PC-3 (cell line): Measurements from ENCODE around the gene ZNF335. TPM values are rescaled to one million over a fixed set of nuclear protein-coding genes. Genes with fewer than 3 reads are reported as not detected.

ENCODE experiments used
- ATAC-seq: fragments of 200-7000 bp; cut with Tn5 transposase; 2 replicates; pipeline ENCODE4 v1.9.1; 2020; ENCODE audit warnings: mild to moderate bottlenecking, moderate library complexity
- BruUV-seq: library from RNA; stranded (reverse); fragments of 400-500 nt; replicated peaks from 2 replicates; lab custom pipeline; 2021; lab: Mats Ljungman, UMichigan
- CTCF ChIA-PET: fragments of 300-600 bp; sonication (Branson Sonifier 250); formaldehyde crosslinking; loops from one replicate; lab custom pipeline; 2022; ENCODE audit warnings: antibody characterized with exemption; lab: Charles Lee
- POLR2A ChIA-PET: fragments of 300-600 bp; sonication (Branson Sonifier 250); formaldehyde crosslinking; loops from one replicate; lab custom pipeline; 2022; ENCODE audit warnings: antibody characterized with exemption; ENCODE audit not compliant: unreplicated experiment; lab: Charles Lee
- DNase-seq: peaks from one replicate; pipeline ENCODE4 v3.0.0-alpha.2; 2015
- H2AFZ ChIP-seq: fragments of 300-600 bp; sonication (generic); 2 replicates; pipeline ENCODE4 v1.6.0; 2016; ENCODE audit warnings: antibody characterized with exemption, low read length
- H3F3A ChIP-seq: fragments of 300-600 bp; sonication (generic); one replicate; pipeline ENCODE4 v1.6.0; 2017; ENCODE audit warnings: antibody characterized with exemption, low read length, control low read depth, mild to moderate bottlenecking; ENCODE audit not compliant: unreplicated experiment
- H3K27ac ChIP-seq: fragments of 300-600 bp; sonication (generic); 2 replicates; pipeline ENCODE4 v1.5.1; 2016; ENCODE audit warnings: mild to moderate bottlenecking, low read length
- H3K27me3 ChIP-seq: fragments of 300-600 bp; sonication (generic); 2 replicates; pipeline ENCODE4 v1.6.1; 2016; ENCODE audit warnings: low read length, mixed read lengths
- H3K36me3 ChIP-seq: fragments of 300-600 bp; sonication (generic); 2 replicates; pipeline ENCODE4 v1.6.1; 2016; ENCODE audit warnings: low read depth, mixed run types, low read length, mixed read lengths
- H3K4me1 ChIP-seq: fragments of 300-600 bp; sonication (generic); 2 replicates; pipeline ENCODE4 v1.5.1; 2016; ENCODE audit warnings: low read length; ENCODE audit not compliant: insufficient read depth
- H3K4me2 ChIP-seq: fragments of 300-600 bp; sonication (generic); 2 replicates; pipeline ENCODE4 v1.6.0; 2016; ENCODE audit warnings: low read length
- H3K4me3 ChIP-seq: fragments of 300-600 bp; sonication (generic); 2 replicates; pipeline ENCODE4 v1.5.1; 2016; ENCODE audit warnings: mild to moderate bottlenecking, low read length, mixed read lengths
- H3K79me2 ChIP-seq: fragments of 300-600 bp; sonication (generic); 2 replicates; pipeline ENCODE4 v1.6.1; 2017; ENCODE audit warnings: low read length, mixed read lengths
- H3K9ac ChIP-seq: fragments of 300-600 bp; sonication (generic); 2 replicates; pipeline ENCODE4 v1.6.0; 2016; ENCODE audit warnings: mild to moderate bottlenecking, low read length
- H3K9me2 ChIP-seq: fragments of 300-600 bp; sonication (generic); replicated peaks from 2 replicates; pipeline ENCODE4 v1.6.1; 2016; ENCODE audit warnings: mixed run types, low read length, mixed read lengths
- H3K9me3 ChIP-seq: fragments of 300-600 bp; sonication (generic); 2 replicates; pipeline ENCODE4 v1.6.1; 2016; ENCODE audit warnings: low read length, mixed read lengths
- H4K20me1 ChIP-seq: fragments of 300-600 bp; sonication (generic); 2 replicates; pipeline ENCODE4 v1.6.1; 2016; ENCODE audit warnings: low read length, mixed read lengths
- EZH2 ChIP-seq: fragments of 300-600 bp; sonication (generic); IDR thresholded peaks from one replicate; pipeline ENCODE4 v1.6.1; 2017; ENCODE audit warnings: antibody characterized with exemption, mild to moderate bottlenecking, low read length; ENCODE audit not compliant: unreplicated experiment
- EZH2phosphoT487 ChIP-seq: fragments of 300-600 bp; sonication (generic); IDR thresholded peaks from 2 replicates; pipeline ENCODE4 v1.6.1; 2018; ENCODE audit warnings: mild to moderate bottlenecking, antibody characterized with exemption, low read length, borderline replicate concordance
- intact Hi-C: fragments of 100-400 bp; cut with micrococcal nuclease; formaldehyde crosslinking; loops from 2 replicates; pipeline ENCODE4 v1.9.0; 2023
- total RNA-seq: library from RNA; depleted of rRNA; stranded (reverse); fragments of >200 nt; gene quantifications from 2 replicates; pipeline ENCODE4 v1.2.3, GENCODE V29; 2014
- TF ChIP-seq, protein P1 (sequence below): fragments of 300-600 bp; sonication (generic); conservative IDR thresholded peaks from 2 replicates; pipeline ENCODE4 v1.5.1; 2017; ENCODE audit warnings: antibody characterized with exemption, low read depth, mild to moderate bottlenecking, low read length

ZNF335 gene
- total RNA-seq, 1 experiment from 2014 or later = 36.9 TPM

DNA sequence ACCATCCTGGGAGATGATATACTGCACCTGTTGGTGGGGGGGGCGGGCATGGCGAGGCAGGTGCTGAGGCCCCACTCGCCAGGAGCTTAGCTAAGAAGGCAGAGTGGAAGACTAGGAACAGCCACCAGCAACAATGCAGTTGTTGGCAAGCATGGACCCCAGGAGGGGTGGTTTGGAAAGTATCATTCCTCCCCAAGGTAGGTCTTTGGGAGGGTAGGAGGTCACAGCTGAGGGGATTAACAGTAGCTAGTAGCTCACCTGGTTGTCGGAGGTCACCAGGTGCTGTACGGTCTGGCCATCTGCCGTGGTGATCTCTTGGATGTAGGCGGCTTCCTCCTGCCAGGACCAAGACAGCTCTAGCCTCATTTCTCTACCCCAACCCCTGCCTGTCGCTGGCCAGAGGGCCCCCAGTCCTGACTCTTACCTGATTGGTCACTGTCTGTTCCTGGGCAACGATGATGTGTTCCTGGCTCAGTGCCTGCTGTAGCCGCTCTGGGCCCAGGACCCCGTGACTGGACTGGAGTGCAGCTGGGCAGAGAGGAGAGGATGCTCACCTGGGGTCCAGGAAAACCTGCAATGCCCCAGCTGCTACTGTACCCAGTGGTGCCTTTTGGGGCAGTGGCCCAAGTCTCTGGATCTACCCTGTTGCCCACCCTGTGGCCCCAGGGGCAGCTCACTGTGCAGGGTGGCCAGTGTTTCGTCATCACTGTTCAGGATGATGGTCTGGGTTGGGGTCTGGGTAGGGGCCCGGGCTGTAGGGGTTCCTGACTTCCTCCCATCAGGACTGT lies 22.3 kb downstream of the ZNF335 start:
- no peaks in the 10 kb centered on the region for H3K79me2 ChIP-seq
- DNase-seq = no peak
- H3K27ac ChIP-seq = no peak overlapping the region
- no peak overlapping the region for H3K4me3 ChIP-seq
- H3K27me3 ChIP-seq = no peaks in the 10 kb centered on the region
- H3F3A ChIP-seq = no peaks in the 10 kb centered on the region
- no peak overlapping the region for H3K4me2 ChIP-seq
- no peak overlapping the region for H3K9ac ChIP-seq
- H3K4me1 ChIP-seq = no peaks in the 10 kb centered on the region
- no peak for ATAC-seq
- intact Hi-C loops = no loop called here
- no peaks in the 10 kb centered on the region for H3K9me3 ChIP-seq
- POLR2A ChIA-PET = interaction anchor here (0.6 kb wide), 1 partner anchor 39 kb away, joined by 20 read pairs; no protein-coding TSS in a partner anchor
- no peaks in the 10 kb centered on the region for H3K9me2 ChIP-seq
- H3K36me3 ChIP-seq = peaks cover 51% of the 10 kb centered on the region
- CTCF ChIA-PET = no interaction called here
- no peaks in the 10 kb centered on the region for H4K20me1 ChIP-seq
- no TSS peak for BruUV-seq
- no peak for TF ChIP-seq EZH2phosphoT487
- TF ChIP-seq, protein P1, sequence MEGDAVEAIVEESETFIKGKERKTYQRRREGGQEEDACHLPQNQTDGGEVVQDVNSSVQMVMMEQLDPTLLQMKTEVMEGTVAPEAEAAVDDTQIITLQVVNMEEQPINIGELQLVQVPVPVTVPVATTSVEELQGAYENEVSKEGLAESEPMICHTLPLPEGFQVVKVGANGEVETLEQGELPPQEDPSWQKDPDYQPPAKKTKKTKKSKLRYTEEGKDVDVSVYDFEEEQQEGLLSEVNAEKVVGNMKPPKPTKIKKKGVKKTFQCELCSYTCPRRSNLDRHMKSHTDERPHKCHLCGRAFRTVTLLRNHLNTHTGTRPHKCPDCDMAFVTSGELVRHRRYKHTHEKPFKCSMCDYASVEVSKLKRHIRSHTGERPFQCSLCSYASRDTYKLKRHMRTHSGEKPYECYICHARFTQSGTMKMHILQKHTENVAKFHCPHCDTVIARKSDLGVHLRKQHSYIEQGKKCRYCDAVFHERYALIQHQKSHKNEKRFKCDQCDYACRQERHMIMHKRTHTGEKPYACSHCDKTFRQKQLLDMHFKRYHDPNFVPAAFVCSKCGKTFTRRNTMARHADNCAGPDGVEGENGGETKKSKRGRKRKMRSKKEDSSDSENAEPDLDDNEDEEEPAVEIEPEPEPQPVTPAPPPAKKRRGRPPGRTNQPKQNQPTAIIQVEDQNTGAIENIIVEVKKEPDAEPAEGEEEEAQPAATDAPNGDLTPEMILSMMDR = no peak
- TF ChIP-seq EZH2 = no peak
- H2AFZ ChIP-seq = no peak overlapping the region

GRCh38 chr20:45948742-45949541 lies 23.1 kb downstream of the ZNF335 start:
- no peaks in the 10 kb centered on the region for H3K27me3 ChIP-seq
- no peaks in the 10 kb centered on the region for H4K20me1 ChIP-seq
- TF ChIP-seq EZH2 (no peak), EZH2phosphoT487 (no peak)
- TF ChIP-seq, protein P1 = no peak
- no peaks in the 10 kb centered on the region for H3K4me1 ChIP-seq
- BruUV-seq = TSS peak; percentile 14
- H3K9ac ChIP-seq = no peak overlapping the region
- ChIA-PET POLR2A (interaction anchor here (0.6 kb wide), 1 partner anchor 38 kb away, joined by 20 read pairs; no protein-coding TSS in a partner anchor), CTCF (interaction anchor here (0.5 kb wide), 1 partner anchor 14 kb away, joined by 4 read pairs; no protein-coding TSS in a partner anchor)
- intact Hi-C loops = no loop called here
- no peaks in the 10 kb centered on the region for H3K79me2 ChIP-seq
- no peak overlapping the region for H2AFZ ChIP-seq
- no peak overlapping the region for H3K4me3 ChIP-seq
- no peaks in the 10 kb centered on the region for H3K9me2 ChIP-seq
- H3F3A ChIP-seq = no peaks in the 10 kb centered on the region
- H3K4me2 ChIP-seq = no peak overlapping the region
- no peak overlapping the region for H3K27ac ChIP-seq
- DNase-seq (no peak), ATAC-seq (0 out of 2 replicates have a peak, but pooled peaks have one; percentile 1)
- H3K9me3 ChIP-seq = no peaks in the 10 kb centered on the region
- peaks cover 56% of the 10 kb centered on the region for H3K36me3 ChIP-seq
